NB4 (cell line): ENCODE measurements around the gene SERBP1.
"Not testable (repeated sequence)": the region's sequence is repeated elsewhere in the genome, so short reads cannot be mapped to it uniquely, and the experiment has no call there.

ENCODE experiments used
- DNase-seq: peaks from one replicate; pipeline ENCODE4 v3.0.0; 2010; ENCODE audit warnings: low read depth
- H3K4me3 ChIP-seq: one replicate; pipeline ENCODE4 v1.5.1; 2011; ENCODE audit warnings: mild to moderate bottlenecking, low read depth, low read length, moderate library complexity
- MYC ChIP-seq: IDR thresholded peaks from 2 replicates; pipeline ENCODE4 v1.6.1; 2011; ENCODE audit warnings: low read depth, low read length
- POLR2A ChIP-seq: IDR thresholded peaks from 2 replicates; pipeline ENCODE4 v1.6.1; 2011; ENCODE audit warnings: mild to moderate bottlenecking; ENCODE audit not compliant: insufficient read length; ENCODE audit errors: extremely low read depth
- TF ChIP-seq, protein P1 (sequence below): IDR thresholded peaks from one replicate; pipeline ENCODE4 v1.5.1; 2012; ENCODE audit warnings: low read depth, low read length
- TF ChIP-seq, protein P2 (sequence below): IDR thresholded peaks from 2 replicates; pipeline ENCODE4 v1.6.1; 2011; ENCODE audit warnings: low read depth, low read length

SERBP1 gene

DNA sequence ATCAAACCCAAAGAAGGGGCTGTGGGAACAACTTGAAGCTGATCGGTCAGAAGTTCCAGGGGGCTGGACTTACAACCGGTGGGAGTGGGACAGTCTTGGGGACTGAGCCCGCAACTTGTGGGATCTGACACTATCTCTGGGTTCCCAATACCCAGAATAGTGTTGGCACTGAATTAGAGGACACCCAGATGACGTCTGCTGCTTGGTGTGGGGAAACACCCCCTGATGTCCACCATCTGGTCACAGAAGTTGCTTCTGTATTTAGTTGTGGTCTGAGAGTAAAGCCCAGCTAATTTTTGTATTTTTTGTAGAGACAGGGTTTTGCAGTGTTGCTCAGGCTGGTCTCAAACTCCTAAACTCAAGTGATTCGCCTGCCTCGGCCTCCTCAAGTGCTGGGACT is 28.8 kb downstream of the SERBP1 start:
- H3K4me3 ChIP-seq: no peak overlapping the region
- no peak for DNase-seq
- TF ChIP-seq MYC (no peak), POLR2A (no peak)
- TF ChIP-seq, protein P1, sequence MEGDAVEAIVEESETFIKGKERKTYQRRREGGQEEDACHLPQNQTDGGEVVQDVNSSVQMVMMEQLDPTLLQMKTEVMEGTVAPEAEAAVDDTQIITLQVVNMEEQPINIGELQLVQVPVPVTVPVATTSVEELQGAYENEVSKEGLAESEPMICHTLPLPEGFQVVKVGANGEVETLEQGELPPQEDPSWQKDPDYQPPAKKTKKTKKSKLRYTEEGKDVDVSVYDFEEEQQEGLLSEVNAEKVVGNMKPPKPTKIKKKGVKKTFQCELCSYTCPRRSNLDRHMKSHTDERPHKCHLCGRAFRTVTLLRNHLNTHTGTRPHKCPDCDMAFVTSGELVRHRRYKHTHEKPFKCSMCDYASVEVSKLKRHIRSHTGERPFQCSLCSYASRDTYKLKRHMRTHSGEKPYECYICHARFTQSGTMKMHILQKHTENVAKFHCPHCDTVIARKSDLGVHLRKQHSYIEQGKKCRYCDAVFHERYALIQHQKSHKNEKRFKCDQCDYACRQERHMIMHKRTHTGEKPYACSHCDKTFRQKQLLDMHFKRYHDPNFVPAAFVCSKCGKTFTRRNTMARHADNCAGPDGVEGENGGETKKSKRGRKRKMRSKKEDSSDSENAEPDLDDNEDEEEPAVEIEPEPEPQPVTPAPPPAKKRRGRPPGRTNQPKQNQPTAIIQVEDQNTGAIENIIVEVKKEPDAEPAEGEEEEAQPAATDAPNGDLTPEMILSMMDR: no peak
- TF ChIP-seq, protein P2, sequence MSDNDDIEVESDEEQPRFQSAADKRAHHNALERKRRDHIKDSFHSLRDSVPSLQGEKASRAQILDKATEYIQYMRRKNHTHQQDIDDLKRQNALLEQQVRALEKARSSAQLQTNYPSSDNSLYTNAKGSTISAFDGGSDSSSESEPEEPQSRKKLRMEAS: no peak

DNA sequence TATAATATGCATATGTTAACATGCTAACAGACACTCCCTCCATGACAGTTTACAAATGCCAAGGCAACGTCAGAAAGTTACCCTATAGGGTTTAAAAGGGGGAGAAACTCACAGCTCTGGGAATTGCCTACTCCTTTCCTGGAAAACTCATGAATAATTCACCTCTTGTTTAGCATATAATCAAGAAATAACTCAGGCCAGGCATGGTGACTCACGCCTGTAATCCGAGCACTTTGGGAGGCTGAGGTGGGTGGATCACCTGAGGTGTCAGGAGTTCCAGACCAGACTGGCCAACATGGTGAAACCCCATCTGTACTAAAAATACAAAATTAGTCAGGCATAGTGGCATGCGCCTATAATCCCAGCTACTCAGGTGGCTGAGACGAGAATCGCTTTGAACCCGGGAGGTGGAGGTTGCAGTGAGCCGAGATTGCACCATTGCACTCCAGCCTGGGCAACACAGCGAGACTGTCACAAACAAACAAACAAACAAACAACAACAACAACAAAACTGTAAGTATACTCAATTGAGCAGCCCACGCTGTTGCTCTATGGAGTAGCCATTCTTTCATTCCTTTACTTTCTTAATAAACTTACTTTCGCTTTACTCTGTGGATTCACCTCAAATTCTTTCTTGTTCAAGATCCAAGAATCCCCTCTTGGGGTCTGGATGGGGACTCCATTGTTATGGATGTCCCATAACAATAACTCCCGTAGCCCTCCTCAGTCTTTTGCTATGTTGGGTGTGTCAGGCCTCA is 30.0 kb downstream of the SERBP1 start:
- DNase-seq, H3K4me3 ChIP-seq: not testable (repeated sequence)

DNA sequence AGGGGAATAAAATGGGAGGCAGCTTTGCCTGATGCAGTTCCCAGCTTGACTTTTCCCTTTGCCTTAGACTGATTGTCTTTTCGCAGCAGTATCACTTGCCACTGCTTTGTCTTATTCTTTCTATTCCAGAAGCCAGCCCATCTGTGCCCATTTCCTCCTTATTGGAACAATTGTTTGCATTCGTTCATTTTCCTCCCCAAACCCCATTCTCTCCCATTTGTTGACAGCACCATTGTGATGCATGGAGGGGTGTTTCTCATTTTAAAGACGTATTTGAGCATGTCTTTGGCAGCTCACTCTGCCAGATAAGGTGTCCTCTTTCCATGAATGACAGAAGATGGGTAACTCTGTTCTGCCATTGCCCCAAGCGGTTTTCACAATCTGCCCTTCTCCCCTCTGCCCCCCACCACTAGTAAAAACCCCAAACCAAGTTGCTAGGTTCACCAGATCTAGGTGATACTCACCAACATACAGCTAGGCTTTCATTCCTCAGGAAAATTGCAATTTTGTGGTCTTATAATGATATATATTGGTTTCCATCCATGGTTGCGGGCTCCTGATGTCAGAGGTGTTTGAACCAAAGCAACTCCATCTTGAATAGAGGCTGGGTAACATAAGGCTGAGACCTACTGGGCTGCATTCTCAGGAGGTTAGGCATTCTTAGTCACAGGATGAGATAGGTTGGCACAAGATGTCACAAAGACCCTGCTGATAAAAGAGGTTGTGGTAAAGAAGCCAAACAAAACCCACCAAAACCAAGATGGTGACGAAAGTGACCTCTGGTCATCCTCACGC is 30.8 kb downstream of the SERBP1 start:
- H3K4me3 ChIP-seq: no peak overlapping the region
- TF ChIP-seq, protein P1: no peak
- DNase-seq: no peak

DNA sequence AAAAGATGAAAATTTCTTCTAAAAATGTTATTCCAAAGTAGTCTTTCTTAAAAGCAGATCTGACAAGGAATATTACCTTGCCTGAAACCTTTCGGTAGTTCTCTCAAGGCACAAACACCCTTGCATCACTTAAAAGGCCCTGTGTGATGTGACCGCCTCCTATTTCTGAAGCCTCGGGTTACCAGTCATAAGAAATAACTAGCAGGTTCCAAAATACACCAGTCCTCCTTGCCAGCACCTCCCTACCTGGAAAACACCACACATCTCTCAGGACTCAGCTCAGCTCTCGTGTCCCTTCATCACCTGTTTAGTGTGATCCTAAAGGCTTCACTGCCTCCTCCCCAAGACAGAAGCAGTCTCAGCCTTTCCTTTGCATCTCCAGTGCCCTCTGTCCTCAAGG is 35.7 kb downstream of the SERBP1 start:
- DNase-seq: no peak
- TF ChIP-seq POLR2A (no peak), MYC (no peak)
- TF ChIP-seq, protein P2: no peak
- TF ChIP-seq, protein P1: no peak
- H3K4me3 ChIP-seq: no peak overlapping the region

DNA sequence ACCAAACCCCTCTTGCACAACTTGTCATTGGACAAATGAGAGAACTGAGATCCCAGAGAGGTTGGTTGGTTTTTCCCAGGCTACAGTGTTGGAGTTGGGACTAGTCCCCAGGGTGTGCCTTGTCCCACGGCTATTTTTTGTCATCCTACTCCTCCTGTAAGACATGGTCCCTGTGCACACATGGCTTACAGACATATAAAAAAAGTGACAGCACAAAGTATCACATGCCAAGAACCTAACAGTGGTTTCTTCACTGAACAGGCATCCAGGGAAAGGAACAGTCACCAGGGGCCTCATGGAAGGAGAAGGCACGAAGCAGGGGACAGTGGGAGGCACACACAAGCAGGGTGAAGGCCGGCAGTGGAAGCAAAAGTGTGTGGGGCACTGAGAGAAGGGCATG is 36.5 kb downstream of the SERBP1 start:
- no peak overlapping the region for H3K4me3 ChIP-seq
- DNase-seq: no peak
- TF ChIP-seq, protein P1: no peak
- no peak for TF ChIP-seq POLR2A
- TF ChIP-seq, protein P2: no peak
- no peak for TF ChIP-seq MYC

DNA sequence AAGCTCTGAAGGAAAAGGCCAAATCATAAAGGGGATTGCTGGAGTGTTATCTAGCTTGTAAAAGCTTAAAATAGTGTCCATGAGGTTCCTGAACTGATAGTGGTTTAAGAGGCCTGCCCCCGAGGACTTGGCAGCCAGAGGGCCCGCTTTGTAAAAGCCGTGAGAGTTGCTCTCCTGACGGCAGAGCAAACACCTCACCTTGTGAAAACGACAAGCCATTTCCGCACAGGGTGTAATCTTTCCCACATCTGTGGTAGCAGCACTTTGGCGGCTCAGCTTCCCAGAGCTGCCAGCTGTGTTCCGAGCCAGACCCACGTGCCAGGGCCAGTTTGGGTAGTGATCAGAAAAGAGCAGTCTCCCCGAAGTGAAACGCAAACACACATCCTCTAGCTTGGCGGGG is 37.0 kb downstream of the SERBP1 start:
- TF ChIP-seq, protein P1: no peak
- TF ChIP-seq MYC (no peak), POLR2A (no peak)
- TF ChIP-seq, protein P2: no peak
- H3K4me3 ChIP-seq: no peak overlapping the region
- DNase-seq: no peak
